Aorta (tissue), 5 donors: ENCODE data around the gene RUNX2. TPM values are rescaled to one million over a fixed set of nuclear protein-coding genes. Genes with fewer than 3 reads are reported as not detected.

ENCODE experiments used
- ATAC-seq: fragments of 200-7000 bp; cut with Tn5 transposase; one replicate; pipeline ENCODE4 v1.9.1; 2022; ENCODE audit warnings: moderate library complexity; ENCODE audit not compliant: low FRiP score
- DNase-seq, 2 donors: peaks; one replicate each; pipeline ENCODE4 v3.0.0-alpha.2; 2020
- H3K27ac ChIP-seq, 2 donors: one replicate each; pipeline ENCODE4 v1.5.1; 2013; ENCODE audit warnings: low read length in 2 of 2, mild to moderate bottlenecking in 2 of 2, moderate library complexity in 2 of 2, control low read depth in 1 of 2, inconsistent platforms in 1 of 2, low read depth in 1 of 2
- H3K27me3 ChIP-seq, 2 donors: one replicate each; pipeline ENCODE4 v1.6.1; 2013; ENCODE audit warnings: control low read depth in 1 of 2, low read length in 1 of 2, mild to moderate bottlenecking in 1 of 2, moderate library complexity in 1 of 2; ENCODE audit not compliant: insufficient read depth in 2 of 2, control insufficient read depth in 1 of 2
- H3K36me3 ChIP-seq, 2 donors: one replicate each; pipeline ENCODE4 v1.6.1; 2013; ENCODE audit warnings: control low read depth in 1 of 2, low read length in 1 of 2, mild to moderate bottlenecking in 1 of 2; ENCODE audit not compliant: insufficient read depth in 2 of 2, control insufficient read depth in 1 of 2
- H3K4me1 ChIP-seq, 2 donors: one replicate each; pipeline ENCODE4 v1.6.1; 2013; ENCODE audit warnings: low read length in 2 of 2, control low read depth in 1 of 2, mild to moderate bottlenecking in 1 of 2, moderate library complexity in 1 of 2; ENCODE audit not compliant: insufficient read depth in 2 of 2, control insufficient read depth in 1 of 2
- H3K4me3 ChIP-seq, 2 donors: one replicate each; pipeline ENCODE4 v1.5.1; 2013; ENCODE audit warnings: low read length in 2 of 2, control low read depth in 1 of 2, mild to moderate bottlenecking in 1 of 2
- H3K9me3 ChIP-seq: one replicate; pipeline ENCODE4 v1.6.1; 2013; ENCODE audit warnings: mild to moderate bottlenecking, low read length; ENCODE audit not compliant: control insufficient read depth
- WGBS, 2 donors: extraction: QIAGEN DNeasy Blood & Tissue Kit; methylation state at CpG; one replicate each; pipeline ENCODE4 v1.1.7; 2013; 5-methylcytosine and 5-hydroxymethylcytosine counted together
- intact Hi-C, 2 donors: fragments of 100-400 bp; cut with DNase I; formaldehyde crosslinking; loops; one replicate each; pipeline versions ENCODE4 v1.14.2 to v1.15.0; 2022
- polyA plus RNA-seq, 2 donors: library from polyadenylated mRNA; stranded (reverse); fragments of 200-250 nt; gene quantifications; one replicate each; pipeline ENCODE4 v1.2.3, GENCODE V29; 2013
- total RNA-seq, 2 donors: library from RNA; stranded (reverse); fragmentation: NEBNext Ultra II Directional; extraction: Animal tissue kit (Norgen Biotek cat#: 25700); gene quantifications; one replicate each; pipeline ENCODE4 v1.2.1, GENCODE V29; 2021
- donor health status: healthy with polysubstance abuse.
- donor health status: Bipolar disorder and iron deficiency.
- donor health status: DM: no; HTN: no; CAD: no.
- donor health status: DM: no; HTN: no; CAD: no.
- donor health status: DM: yes; HTN: yes; CAD: no.

RUNX2 gene
- total and polyA plus RNA-seq, 4 donors = 1.0 to 5.4 (median 1.9) TPM

DNA sequence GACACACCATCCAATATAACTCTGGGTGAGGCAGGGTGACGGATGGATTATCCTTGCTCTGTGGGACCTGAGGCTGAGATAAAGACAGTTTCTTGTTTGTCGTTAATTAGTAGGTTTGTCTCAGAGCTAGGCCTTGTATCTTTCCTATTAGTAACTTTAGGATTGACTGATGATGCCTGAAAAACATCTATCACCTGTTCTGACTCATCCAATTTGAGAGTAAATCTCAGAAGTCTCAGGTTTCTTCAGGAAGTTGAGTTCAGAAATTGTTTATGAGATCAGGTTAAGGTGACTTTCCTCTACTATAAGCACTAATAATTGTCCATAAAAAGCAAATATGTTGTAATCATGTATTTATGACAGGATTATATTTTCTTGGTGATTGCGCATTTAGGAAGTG lies 179.1 kb downstream of the RUNX2 start:
- ATAC-seq (no peak), DNase-seq (no peak)
- H3K4me3 ChIP-seq = no peak overlapping the region
- H3K36me3 ChIP-seq = no peaks in the 10 kb centered on the region
- intact Hi-C loops = no loop called here
- H3K27me3 ChIP-seq = no peaks in the 10 kb centered on the region
- H3K9me3 ChIP-seq = no peaks in the 10 kb centered on the region
- no peaks in the 10 kb centered on the region for H3K4me1 ChIP-seq
- WGBS, 2 donors = 94 to 96% methylated on average over 3 of the region's 3 CpGs
- no peak overlapping the region for H3K27ac ChIP-seq

- Histone ChIP-seq H3K27me3 (no peaks in the 10 kb centered on the region), H3K9me3 (no peaks in the 10 kb centered on the region), H3K4me1 (no peaks in the 10 kb centered on the region), H3K4me3 (no peak overlapping the region), H3K36me3 (no peaks in the 10 kb centered on the region), H3K27ac (no peak overlapping the region)
- no peak for DNase-seq
- WGBS, 2 donors = 89 to 96% methylated on average over 4 of the region's 4 CpGs
- no peak for ATAC-seq
- intact Hi-C loops = no loop called here
These were observed 181.3 kb downstream of the RUNX2 start for GRCh38 chr6:45509426-45509825.

GRCh38 chr6:45512717-45513116 lies 184.6 kb downstream of the RUNX2 start:
- Histone ChIP-seq H3K4me3 (no peak overlapping the region), H3K4me1 (no peaks in the 10 kb centered on the region), H3K27me3 (no peaks in the 10 kb centered on the region), H3K36me3 (no peaks in the 10 kb centered on the region), H3K9me3 (no peaks in the 10 kb centered on the region), H3K27ac (no peak overlapping the region)
- ATAC-seq (no peak), DNase-seq (no peak)
- intact Hi-C loops = no loop called here
- 67 to 87% methylated on average over 3 of the region's 3 CpGs for WGBS, 2 donors

- no peak overlapping the region for H3K27ac ChIP-seq
- intact Hi-C loops = no loop called here
These were observed 185.1 kb downstream of the RUNX2 start for GRCh38 chr6:45513213-45513618.

GRCh38 chr6:45513843-45514242 lies 185.7 kb downstream of the RUNX2 start:
- no peak overlapping the region for H3K4me3 ChIP-seq
- no peak overlapping the region for H3K27ac ChIP-seq
- intact Hi-C loops = no loop called here
- 93 to 97% methylated on average over 4 of the region's 4 CpGs for WGBS, 2 donors
- DNase-seq = no peak
- H3K4me1 ChIP-seq = no peaks in the 10 kb centered on the region
- H3K27me3 ChIP-seq = no peaks in the 10 kb centered on the region
- H3K36me3 ChIP-seq = no peaks in the 10 kb centered on the region
- no peak for ATAC-seq
- no peaks in the 10 kb centered on the region for H3K9me3 ChIP-seq

More at GRCh38 chr6:45513213-45513618, 185.1 kb downstream of the RUNX2 start:
- WGBS, 2 donors = 83 to 87% methylated on average over 9 of the region's 9 CpGs
- no peak overlapping the region for H3K4me3 ChIP-seq
- H3K27me3 ChIP-seq = no peaks in the 10 kb centered on the region
- H3K4me1 ChIP-seq = no peaks in the 10 kb centered on the region
- H3K9me3 ChIP-seq = no peaks in the 10 kb centered on the region
- ATAC-seq = no peak
- no peaks in the 10 kb centered on the region for H3K36me3 ChIP-seq
- DNase-seq = no peak

DNA sequence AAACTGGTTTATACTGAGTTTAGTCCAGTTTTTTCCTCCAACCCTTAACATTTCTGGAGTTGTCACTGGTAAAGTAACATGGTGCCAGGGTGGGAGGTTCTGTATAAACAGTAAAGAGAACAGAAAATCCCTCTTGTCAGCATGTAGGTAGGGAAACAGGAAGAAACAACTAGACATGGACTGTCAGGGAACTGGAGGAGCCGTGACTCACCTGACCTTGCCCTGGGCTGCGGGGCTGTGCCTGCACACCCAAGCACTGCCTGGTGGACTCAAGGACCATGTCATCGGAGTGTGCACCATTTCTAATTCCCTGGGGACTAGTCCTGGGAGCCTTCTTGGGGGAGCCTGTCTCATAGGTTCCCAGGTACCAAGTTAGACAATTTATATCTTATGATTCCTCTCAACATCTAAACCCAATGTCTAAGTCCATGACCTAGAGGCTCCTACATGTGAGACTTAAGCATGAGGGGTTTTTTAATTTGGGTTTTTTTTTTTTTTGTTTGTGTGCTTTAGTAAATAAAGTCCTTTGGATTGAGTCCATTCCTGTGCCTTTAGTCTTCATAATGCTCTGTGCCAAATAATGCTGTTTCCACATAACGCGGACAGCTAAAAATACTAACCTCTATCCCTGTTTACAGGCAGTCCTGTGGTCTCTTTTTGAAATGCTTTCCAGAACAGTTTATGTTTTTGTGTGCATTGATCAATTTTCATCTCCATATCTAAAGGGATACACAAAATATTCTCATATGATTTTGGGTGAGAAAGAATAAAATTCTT lies 186.5 kb downstream of the RUNX2 start:
- Histone ChIP-seq H3K9me3 (no peaks in the 10 kb centered on the region), H3K4me1 (no peaks in the 10 kb centered on the region), H3K4me3 (no peak overlapping the region), H3K27ac (no peak overlapping the region), H3K27me3 (no peaks in the 10 kb centered on the region), H3K36me3 (no peaks in the 10 kb centered on the region)
- WGBS, 2 donors = 91 to 94% methylated on average over 5 of the region's 5 CpGs
- intact Hi-C loops = no loop called here
- no peak for DNase-seq
- no peak for ATAC-seq

- Histone ChIP-seq H3K27me3 (no peaks in the 10 kb centered on the region), H3K4me1 (no peaks in the 10 kb centered on the region), H3K9me3 (no peaks in the 10 kb centered on the region), H3K27ac (no peak overlapping the region), H3K36me3 (no peaks in the 10 kb centered on the region), H3K4me3 (no peak overlapping the region)
- WGBS, 2 donors = 63 to 66% methylated on average over 4 of the region's 4 CpGs
- intact Hi-C loops = no loop called here
- ATAC-seq = no peak
- DNase-seq = no peak
These were observed 190.0 kb downstream of the RUNX2 start for GRCh38 chr6:45518013-45518720.

- Histone ChIP-seq H3K27ac (no peak overlapping the region), H3K4me1 (no peaks in the 10 kb centered on the region), H3K27me3 (no peaks in the 10 kb centered on the region), H3K9me3 (no peaks in the 10 kb centered on the region), H3K36me3 (no peaks in the 10 kb centered on the region), H3K4me3 (no peak overlapping the region)
- no peak for ATAC-seq
- intact Hi-C loops = no loop called here
- no peak for DNase-seq
These were observed 193.1 kb downstream of the RUNX2 start for GRCh38 chr6:45521226-45521625.

- no peaks in the 10 kb centered on the region for H3K27me3 ChIP-seq
- intact Hi-C loops = no loop called here
- H3K4me1 ChIP-seq = no peaks in the 10 kb centered on the region
- H3K9me3 ChIP-seq = no peaks in the 10 kb centered on the region
- no peak for ATAC-seq
- DNase-seq = no peak
- no peaks in the 10 kb centered on the region for H3K36me3 ChIP-seq
- no peak overlapping the region for H3K4me3 ChIP-seq
- no peak overlapping the region for H3K27ac ChIP-seq
- WGBS, 2 donors = 89 to 94% methylated on average over 4 of the region's 4 CpGs
These were observed 194.4 kb downstream of the RUNX2 start for GRCh38 chr6:45522486-45522885.
